NT2/D1 (cell line): Measurements from ENCODE around the gene COL8A1.

Source experiments
- SUZ12 ChIP-seq: IDR thresholded peaks from 2 replicates; pipeline ENCODE4 v1.6.1; 2011; ENCODE audit not compliant: insufficient read length, insufficient read depth; ENCODE audit errors: extremely low read depth
- YY1 ChIP-seq: IDR thresholded peaks from 2 replicates; pipeline ENCODE4 v1.6.1; 2011; ENCODE audit not compliant: insufficient read length, insufficient read depth

DNA sequence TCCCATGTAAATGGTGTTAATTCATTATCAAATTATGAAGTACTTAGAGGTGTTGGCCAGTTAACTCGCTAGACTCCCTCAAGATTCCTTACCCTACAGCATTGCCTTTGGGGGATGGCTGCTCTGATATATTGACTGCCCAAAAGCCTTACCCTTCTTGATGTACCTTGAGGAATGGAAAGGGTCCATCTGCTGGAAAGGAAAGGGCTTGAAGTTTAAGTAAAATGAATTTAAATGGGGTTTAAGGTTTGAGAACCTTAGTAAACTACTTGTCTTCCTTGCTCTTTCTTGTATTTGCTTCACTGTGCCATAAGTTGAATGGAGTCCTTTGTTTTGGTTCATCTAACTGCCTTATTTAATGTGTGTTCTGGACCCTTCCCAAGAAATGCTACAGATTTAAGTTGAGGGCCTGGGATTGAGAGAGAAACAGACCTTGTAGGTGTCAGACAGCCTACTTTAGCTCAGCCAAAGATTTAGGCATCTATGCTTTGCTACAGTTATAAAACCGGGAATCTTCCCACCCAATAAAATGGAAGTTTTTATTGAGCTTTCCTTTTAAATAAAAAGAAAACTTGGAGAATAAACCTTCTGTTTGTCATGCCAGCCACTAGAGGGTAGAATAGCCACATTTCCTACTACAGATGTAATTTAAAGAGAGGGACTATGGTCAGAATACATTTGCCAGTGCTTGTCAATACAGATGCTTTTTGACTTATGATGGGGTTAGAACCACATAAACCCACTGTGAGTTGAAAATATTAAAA lies 204.6 kb downstream of the COL8A1 start:
- TF ChIP-seq YY1 (no peak), SUZ12 (no peak)
